HEK293 (cell line): Measurements from ENCODE around the gene IL33.

ENCODE experiments used
- CTCF ChIA-PET: fragments of 350-600 bp; formaldehyde crosslinking; extraction: SDS; loops from one replicate; lab custom pipeline; 2021; ENCODE audit warnings: antibody characterized with exemption; lab: Yijun Ruan, JAX
- POLR2A ChIA-PET: fragments of 300-600 bp; formaldehyde crosslinking; extraction: SDS; loops from one replicate; lab custom pipeline; 2020; ENCODE audit warnings: antibody characterized with exemption, inconsistent platforms; lab: Yijun Ruan, JAX
- H3K27ac ChIP-seq: fragments of 200-500 bp; sonication (Bioruptor generic); 2 replicates; pipeline ENCODE4 v1.5.1; 2014; ENCODE audit warnings: low read depth, low read length, control low read depth, inconsistent platforms; ENCODE audit errors: extremely low read depth
- H3K36me3 ChIP-seq, 2 experiments: fragments of 200-500 bp in 1 of 2; sonication (Bioruptor generic) in 1 of 2; 1 replicate in 1 of 2; 2 replicates in 1 of 2; pipeline ENCODE4 v1.5.1; 2014 to 2017; ENCODE audit warnings: inconsistent platforms in 2 of 2, low read length in 2 of 2; ENCODE audit not compliant: control insufficient read depth in 2 of 2, insufficient read depth in 1 of 2
- H3K4me1 ChIP-seq: fragments of 200-500 bp; sonication (Bioruptor generic); 2 replicates; pipeline ENCODE4 v1.5.1; 2014; ENCODE audit warnings: mild to moderate bottlenecking, low read length, inconsistent platforms; ENCODE audit not compliant: control insufficient read depth, insufficient read depth
- H3K4me3 ChIP-seq: 2 replicates; pipeline ENCODE4 v1.5.1; 2011; ENCODE audit warnings: low read depth, mild to moderate bottlenecking, control low read depth, low read length, moderate library complexity
- H3K9me3 ChIP-seq: fragments of 200-500 bp; sonication (Bioruptor generic); 2 replicates; pipeline ENCODE4 v1.5.1; 2014; ENCODE audit warnings: low read depth, low read length, inconsistent platforms; ENCODE audit not compliant: control insufficient read depth, insufficient read depth
- ATF2 ChIP-seq: fragments of 450-650 bp; formaldehyde crosslinking; IDR thresholded peaks from 2 replicates; pipeline ENCODE4 v1.5.1; 2016; ENCODE audit warnings: missing biosample characterization, missing genetic modification characterization, low read depth
- FEZF1 ChIP-seq: fragments of 450-650 bp; formaldehyde crosslinking; IDR thresholded peaks from 2 replicates; pipeline ENCODE4 v1.5.1; 2016; ENCODE audit warnings: missing biosample characterization, missing genetic modification characterization
- PATZ1 ChIP-seq: fragments of 450-650 bp; formaldehyde crosslinking; IDR thresholded peaks from 2 replicates; pipeline ENCODE4 v1.5.1; 2016; ENCODE audit warnings: missing biosample characterization, missing genetic modification characterization
- PRDM2 ChIP-seq: fragments of 450-650 bp; formaldehyde crosslinking; IDR thresholded peaks from 2 replicates; pipeline ENCODE4 v1.5.1; 2016; ENCODE audit warnings: missing biosample characterization, missing genetic modification characterization, borderline replicate concordance
- SP3 ChIP-seq: fragments of 450-650 bp; formaldehyde crosslinking; IDR thresholded peaks from 2 replicates; pipeline ENCODE4 v1.5.1; 2016; ENCODE audit warnings: missing biosample characterization, missing genetic modification characterization
- SP7 ChIP-seq: fragments of 450-650 bp; formaldehyde crosslinking; IDR thresholded peaks from 2 replicates; pipeline ENCODE4 v1.5.1; 2016; ENCODE audit warnings: missing biosample characterization, missing genetic modification characterization
- YY1 ChIP-seq: fragments of 450-650 bp; formaldehyde crosslinking; IDR thresholded peaks from 2 replicates; pipeline ENCODE4 v1.5.1; 2018; ENCODE audit warnings: missing biosample characterization, missing genetic modification characterization
- ZBTB26 ChIP-seq: fragments of 450-650 bp; formaldehyde crosslinking; optimal IDR thresholded peaks from 2 replicates; pipeline ENCODE3; 2016; ENCODE audit warnings: missing biosample characterization, mild to moderate bottlenecking, missing genetic modification characterization
- ZNF140 ChIP-seq: fragments of 450-650 bp; formaldehyde crosslinking; IDR thresholded peaks from 2 replicates; pipeline ENCODE4 v1.5.1; 2016; ENCODE audit warnings: missing biosample characterization, missing genetic modification characterization
- ZNF266 ChIP-seq: fragments of 450-650 bp; formaldehyde crosslinking; IDR thresholded peaks from 2 replicates; pipeline ENCODE4 v1.5.1; 2016; ENCODE audit warnings: missing biosample characterization, missing genetic modification characterization, low read depth
- ZNF302 ChIP-seq: fragments of 450-650 bp; formaldehyde crosslinking; IDR thresholded peaks from 2 replicates; pipeline ENCODE4 v1.5.1; 2016; ENCODE audit warnings: missing biosample characterization, missing genetic modification characterization, low read depth
- ZNF341 ChIP-seq: fragments of 450-650 bp; formaldehyde crosslinking; IDR thresholded peaks from 2 replicates; pipeline ENCODE4; 2016; ENCODE audit warnings: low read depth, missing biosample characterization, missing genetic modification characterization
- ZNF350 ChIP-seq: fragments of 450-650 bp; formaldehyde crosslinking; IDR thresholded peaks from 2 replicates; pipeline ENCODE4 v1.5.0; 2017; ENCODE audit warnings: missing biosample characterization, mild to moderate bottlenecking, missing genetic modification characterization
- ZNF501 ChIP-seq: fragments of 450-650 bp; formaldehyde crosslinking; IDR thresholded peaks from 2 replicates; pipeline ENCODE4 v1.5.1; 2016; ENCODE audit warnings: missing biosample characterization, missing genetic modification characterization
- ZNF561 ChIP-seq: fragments of 450-650 bp; IDR thresholded peaks from 2 replicates; pipeline ENCODE4 v1.5.1; 2018; ENCODE audit warnings: missing biosample characterization, missing genetic modification characterization, borderline replicate concordance
- ZNF624 ChIP-seq: fragments of 450-650 bp; formaldehyde crosslinking; IDR thresholded peaks from 2 replicates; pipeline ENCODE4 v1.5.1; 2017; ENCODE audit warnings: missing biosample characterization, missing genetic modification characterization
- ZNF654 ChIP-seq: fragments of 450-650 bp; formaldehyde crosslinking; IDR thresholded peaks from 2 replicates; pipeline ENCODE4 v1.5.1; 2016; ENCODE audit warnings: low read depth, missing biosample characterization, missing genetic modification characterization
- ZNF76 ChIP-seq: fragments of 450-650 bp; formaldehyde crosslinking; IDR thresholded peaks from 2 replicates; pipeline ENCODE4; 2016; ENCODE audit warnings: low read depth, missing biosample characterization, missing genetic modification characterization, borderline replicate concordance
- ZNF776 ChIP-seq: fragments of 450-650 bp; formaldehyde crosslinking; IDR thresholded peaks from 2 replicates; pipeline ENCODE4 v1.5.0; 2017; ENCODE audit warnings: missing biosample characterization, missing genetic modification characterization, borderline replicate concordance

Gene IL33

GRCh38 chr9:6243746-6244145 is 28.1 kb downstream of the IL33 start:
- no peak for TF ChIP-seq ZNF341 (tag by site-specific recombination)
- no peak for TF ChIP-seq ZBTB26
- TF ChIP-seq YY1 (tag by site-specific recombination): no peak
- no peak for TF ChIP-seq ZNF350 (tag by site-specific recombination)
- TF ChIP-seq SP3 (tag by site-specific recombination): no peak
- TF ChIP-seq ZNF266 (tag by site-specific recombination): no peak
- no peak for TF ChIP-seq ZNF561
- TF ChIP-seq ZNF654 (tag by site-specific recombination): no peak
- no peak for TF ChIP-seq ZNF140 (tag by site-specific recombination)
- no peaks in the 10 kb centered on the region for H3K9me3 ChIP-seq
- no peaks in the 10 kb centered on the region for H3K4me1 ChIP-seq
- no peak overlapping the region for H3K27ac ChIP-seq
- CTCF ChIA-PET: interaction anchor here (0.7 kb wide), 1 partner anchor 18 kb away, joined by 4 read pairs; no protein-coding TSS in a partner anchor
- POLR2A ChIA-PET: no interaction called here
- no peak overlapping the region for H3K4me3 ChIP-seq
- no peaks in the 10 kb centered on the region for H3K36me3 ChIP-seq

GRCh38 chr9:6247266-6247665 is 31.7 kb downstream of the IL33 start:
- Histone ChIP-seq H3K9me3 (no peaks in the 10 kb centered on the region), H3K4me3 (no peak overlapping the region), H3K27ac (no peak overlapping the region), H3K4me1 (no peaks in the 10 kb centered on the region), H3K36me3 (no peaks in the 10 kb centered on the region)
- ChIA-PET CTCF (no interaction called here), POLR2A (no interaction called here)
- no peak for TF ChIP-seq ZNF501 (tag by site-specific recombination)
- TF ChIP-seq SP7 (tag by site-specific recombination): no peak
- no peak for TF ChIP-seq ZNF624
- no peak for TF ChIP-seq PRDM2
- TF ChIP-seq FEZF1 (tag by site-specific recombination): no peak
- no peak for TF ChIP-seq ZNF302 (tag by site-specific recombination)
- TF ChIP-seq ZNF776 (tag by site-specific recombination): no peak
- no peak for TF ChIP-seq ATF2
- TF ChIP-seq ZNF76 (tag by site-specific recombination): no peak
- no peak for TF ChIP-seq PATZ1 (tag by site-specific recombination)
- TF ChIP-seq, all 188 proteins: peak for 0
